Measurements from ENCODE around the gene PDE1C. TPM values are rescaled to one million over a fixed set of nuclear protein-coding genes. Genes with fewer than 3 reads are reported as not detected.

Gene PDE1C
- polyA plus RNA-seq, 4 donors = 0.72 to 4.9 (median 3.8) TPM

- no peak for DNase-seq (ENCODE audit: low read depth in 4 of 4, low spot score in 3 of 4)
These were observed 64.6 kb downstream of the PDE1C start for GRCh38 chr7:32005577-32005976.

- no peak for DNase-seq (ENCODE audit: low read depth in 4 of 4, low spot score in 3 of 4)
These were observed 68.3 kb downstream of the PDE1C start for GRCh38 chr7:32001948-32002347.

- DNase-seq (ENCODE audit: low read depth in 4 of 4, low spot score in 3 of 4) = no peak
These were observed 72.8 kb downstream of the PDE1C start for GRCh38 chr7:31997423-31997822.

GRCh38 chr7:31995134-31995533 is 75.1 kb downstream of the PDE1C start:
- no peak for DNase-seq (ENCODE audit: low read depth in 4 of 4, low spot score in 3 of 4)

- no peak for DNase-seq (ENCODE audit: low read depth in 4 of 4, low spot score in 3 of 4)
These were observed 78.4 kb downstream of the PDE1C start for GRCh38 chr7:31991846-31992245.

- DNase-seq (ENCODE audit: low read depth in 4 of 4, low spot score in 3 of 4) = no peak
These were observed 78.8 kb downstream of the PDE1C start for GRCh38 chr7:31991406-31991805.

GRCh38 chr7:31986878-31987518 is 83.2 kb downstream of the PDE1C start:
- no peak for DNase-seq (ENCODE audit: low read depth in 4 of 4, low spot score in 3 of 4)

GRCh38 chr7:31982962-31983361 is 87.2 kb downstream of the PDE1C start:
- no peak for DNase-seq (ENCODE audit: low read depth in 4 of 4, low spot score in 3 of 4)

- no peak for DNase-seq (ENCODE audit: low read depth in 4 of 4, low spot score in 3 of 4)
These were observed 88.3 kb downstream of the PDE1C start for GRCh38 chr7:31981874-31982390.

GRCh38 chr7:31979690-31980330 is 90.4 kb downstream of the PDE1C start:
- DNase-seq (ENCODE audit: low read depth in 4 of 4, low spot score in 3 of 4) = no peak

- no peak for DNase-seq (ENCODE audit: low read depth in 4 of 4, low spot score in 3 of 4)
These were observed 94.7 kb downstream of the PDE1C start for GRCh38 chr7:31975546-31975945.

- no peak for DNase-seq (ENCODE audit: low read depth in 4 of 4, low spot score in 3 of 4)
These were observed 95.9 kb downstream of the PDE1C start for GRCh38 chr7:31974351-31974750.

GRCh38 chr7:31971049-31971667 is 99.0 kb downstream of the PDE1C start:
- no peak for DNase-seq (ENCODE audit: low read depth in 4 of 4, low spot score in 3 of 4)

GRCh38 chr7:31970501-31970900 is 99.7 kb downstream of the PDE1C start:
- DNase-seq (ENCODE audit: low read depth in 4 of 4, low spot score in 3 of 4) = no peak

GRCh38 chr7:31963569-31964175 is 106.5 kb downstream of the PDE1C start:
- no peak for DNase-seq (ENCODE audit: low read depth in 4 of 4, low spot score in 3 of 4)

GRCh38 chr7:31962246-31962645 is 108.0 kb downstream of the PDE1C start:
- no peak for DNase-seq (ENCODE audit: low read depth in 4 of 4, low spot score in 3 of 4)

GRCh38 chr7:31958226-31958625 is 112.0 kb downstream of the PDE1C start:
- DNase-seq (ENCODE audit: low read depth in 4 of 4, low spot score in 3 of 4) = no peak

- DNase-seq (ENCODE audit: low read depth in 4 of 4, low spot score in 3 of 4) = no peak
These were observed 112.5 kb downstream of the PDE1C start for GRCh38 chr7:31957756-31958155.

GRCh38 chr7:31957090-31957720 is 113.0 kb downstream of the PDE1C start:
- DNase-seq (ENCODE audit: low read depth in 4 of 4, low spot score in 3 of 4) = no peak

- DNase-seq (ENCODE audit: low read depth in 4 of 4, low spot score in 3 of 4) = no peak
These were observed 114.6 kb downstream of the PDE1C start for GRCh38 chr7:31955641-31956040.

- DNase-seq (ENCODE audit: low read depth in 4 of 4, low spot score in 3 of 4) = no peak
These were observed 115.2 kb downstream of the PDE1C start for GRCh38 chr7:31955021-31955420.
